AG09319 (cell line): ENCODE data around the gene HFM1.
"Not testable (repeated sequence)": the region's sequence is repeated elsewhere in the genome, so short reads cannot be mapped to it uniquely, and the experiment has no call there.

Experiments used
- DNase-seq: peaks from one replicate; pipeline ENCODE4 v3.0.0-alpha.2; 2010; ENCODE audit warnings: low read depth; ENCODE audit errors: extremely low read depth
- TF ChIP-seq, protein P1 (sequence below): IDR thresholded peaks from 2 replicates; pipeline ENCODE4 v1.5.1; 2011; ENCODE audit warnings: low read depth, mild to moderate bottlenecking, inconsistent platforms, low read length, moderate library complexity

The HFM1 gene

GRCh38 chr1:91404151-91405012, at the start of gene HFM1:
Gene HFM1 (minus strand): TSS chr1:91404837. CDS start chr1:91401082, 3,755 bp downstream.
- DNase-seq, result peak; percentile 23
- TF ChIP-seq, protein P1, sequence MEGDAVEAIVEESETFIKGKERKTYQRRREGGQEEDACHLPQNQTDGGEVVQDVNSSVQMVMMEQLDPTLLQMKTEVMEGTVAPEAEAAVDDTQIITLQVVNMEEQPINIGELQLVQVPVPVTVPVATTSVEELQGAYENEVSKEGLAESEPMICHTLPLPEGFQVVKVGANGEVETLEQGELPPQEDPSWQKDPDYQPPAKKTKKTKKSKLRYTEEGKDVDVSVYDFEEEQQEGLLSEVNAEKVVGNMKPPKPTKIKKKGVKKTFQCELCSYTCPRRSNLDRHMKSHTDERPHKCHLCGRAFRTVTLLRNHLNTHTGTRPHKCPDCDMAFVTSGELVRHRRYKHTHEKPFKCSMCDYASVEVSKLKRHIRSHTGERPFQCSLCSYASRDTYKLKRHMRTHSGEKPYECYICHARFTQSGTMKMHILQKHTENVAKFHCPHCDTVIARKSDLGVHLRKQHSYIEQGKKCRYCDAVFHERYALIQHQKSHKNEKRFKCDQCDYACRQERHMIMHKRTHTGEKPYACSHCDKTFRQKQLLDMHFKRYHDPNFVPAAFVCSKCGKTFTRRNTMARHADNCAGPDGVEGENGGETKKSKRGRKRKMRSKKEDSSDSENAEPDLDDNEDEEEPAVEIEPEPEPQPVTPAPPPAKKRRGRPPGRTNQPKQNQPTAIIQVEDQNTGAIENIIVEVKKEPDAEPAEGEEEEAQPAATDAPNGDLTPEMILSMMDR, result no peak; the same call in none of the 2 replicates

DNA sequence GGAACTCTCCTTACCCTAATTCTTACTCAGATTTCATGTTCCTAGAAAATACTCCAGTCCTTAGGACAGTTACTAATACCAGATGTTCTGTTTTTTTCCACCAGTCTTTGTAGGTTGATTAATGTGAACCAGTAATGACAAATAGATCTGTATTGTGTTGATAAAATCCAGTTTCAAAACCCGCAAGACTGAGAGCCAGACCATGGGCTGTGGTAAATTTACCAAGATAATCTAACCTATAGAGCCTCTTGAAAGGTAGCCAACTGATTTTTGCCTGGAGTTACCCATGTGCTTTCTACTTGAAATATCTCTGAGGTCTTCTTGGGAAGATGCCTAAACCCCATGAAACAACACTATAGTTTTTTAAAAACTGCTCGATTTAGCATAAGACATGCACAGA, 49.5 kb upstream of the HFM1 start:
- DNase-seq, result no peak
- TF ChIP-seq, protein P1, result no peak

DNA sequence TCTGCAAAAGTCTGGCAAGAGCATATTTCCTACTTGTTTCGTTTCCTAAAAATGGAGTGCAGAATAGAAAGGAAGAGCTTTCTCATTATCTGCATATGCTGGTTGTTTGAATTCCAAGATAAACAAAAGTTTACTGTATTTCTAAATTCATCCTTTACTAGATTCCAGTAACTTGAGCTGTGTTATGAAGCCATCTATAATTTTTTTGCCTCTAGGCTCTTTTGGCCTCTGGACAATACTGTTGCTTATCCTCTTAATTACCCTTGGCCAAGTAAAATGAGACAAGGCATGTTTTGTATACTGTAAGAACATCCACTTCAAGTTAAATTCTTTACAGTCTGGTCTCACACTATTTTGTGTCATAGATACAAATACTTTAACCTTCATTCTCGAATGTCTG, 45.6 kb upstream of the HFM1 start:
- DNase-seq, result no peak
- TF ChIP-seq, protein P1, result no peak

- DNase-seq, result not testable (repeated sequence)
Measured at GRCh38 chr1:91447782-91448181, 43.1 kb upstream of the HFM1 start.

- DNase-seq, result not testable (repeated sequence)
Measured at GRCh38 chr1:91441980-91442379, 37.3 kb upstream of the HFM1 start.

DNA sequence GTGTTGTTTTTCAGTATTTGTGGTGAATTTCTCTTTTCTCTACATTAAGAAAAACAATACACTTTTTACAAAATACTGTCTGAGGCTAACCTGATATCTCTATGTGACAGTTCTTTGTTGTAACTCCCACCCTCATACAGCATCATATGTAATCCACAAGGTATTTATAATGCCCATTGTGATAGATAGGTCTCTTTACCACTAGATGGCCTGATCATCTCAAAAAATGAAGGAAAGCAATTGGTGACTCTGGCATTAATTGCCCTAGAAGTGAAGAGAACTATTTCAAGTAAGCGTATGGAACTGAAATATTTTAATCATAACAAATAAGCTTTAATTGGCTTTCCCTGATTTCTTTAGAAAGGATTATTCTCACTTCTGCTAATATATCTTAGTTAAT, 36.2 kb upstream of the HFM1 start:
- TF ChIP-seq, protein P1, result peak; percentile 30
- no peak for DNase-seq

DNA sequence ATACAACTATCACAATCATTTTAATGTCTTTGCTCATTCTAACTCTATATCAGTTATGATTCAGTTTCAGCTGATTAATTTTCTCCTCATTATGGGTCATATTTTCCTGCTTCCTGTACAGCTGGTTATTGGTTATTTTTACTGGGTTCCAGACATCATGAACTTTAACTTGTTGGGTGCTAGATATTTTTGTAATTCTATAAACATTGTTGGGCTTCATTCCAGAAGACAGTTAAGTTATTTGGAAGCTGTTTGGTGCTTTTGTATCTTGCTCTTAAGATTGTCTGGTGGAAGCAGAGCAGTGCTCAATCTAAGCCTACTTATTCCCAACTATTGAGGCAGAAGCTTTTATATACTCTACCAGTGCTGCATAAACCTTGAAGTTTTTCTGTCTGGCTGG, 34.4 kb upstream of the HFM1 start:
- TF ChIP-seq, protein P1, result no peak
- no peak for DNase-seq

DNA sequence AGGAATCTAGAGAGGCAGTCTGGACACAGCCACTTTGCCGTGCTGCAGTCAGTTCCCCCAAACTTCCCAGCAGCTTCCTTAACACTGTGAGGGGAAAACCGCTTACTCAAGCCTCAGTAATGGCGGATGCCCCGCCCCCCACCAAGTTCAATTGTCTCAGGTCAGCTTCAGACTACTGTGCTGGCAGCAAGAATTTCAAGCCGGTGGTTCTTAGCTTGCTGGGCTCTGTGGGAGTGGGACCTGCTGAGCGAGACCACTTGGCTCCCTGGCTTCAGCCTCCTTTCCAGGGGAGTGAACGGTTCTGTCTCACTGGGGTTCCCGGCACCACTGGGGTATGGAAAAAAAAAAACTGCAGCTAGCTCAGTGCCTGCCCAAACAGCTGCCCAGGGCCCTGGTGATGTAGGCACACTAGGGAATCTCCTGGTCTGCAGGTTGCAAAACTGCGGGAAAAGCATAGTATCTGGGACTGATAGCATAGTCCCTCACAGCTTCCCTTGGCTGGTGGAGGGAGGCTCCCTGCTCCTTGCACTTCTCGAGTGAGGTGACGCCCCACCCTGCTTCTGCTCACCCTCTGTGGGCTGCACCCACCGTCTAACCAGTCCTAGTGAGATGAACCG, 23.7 kb upstream of the HFM1 start:
- TF ChIP-seq, protein P1, result no peak
- DNase-seq, result no peak
